OCI-LY7 (cell line): Measurements from ENCODE around the gene IL22RA2. TPM values are rescaled to one million over a fixed set of nuclear protein-coding genes. Genes with fewer than 3 reads are reported as not detected.

Source experiments
- BruUV-seq: library from RNA; stranded (reverse); fragments of 400-500 nt; replicated peaks from 2 replicates; lab custom pipeline; 2021; lab: Mats Ljungman, UMichigan
- CTCF ChIA-PET: fragments of 300-600 bp; sonication (Branson Sonifier 250); formaldehyde crosslinking; loops from one replicate; lab custom pipeline; 2022; ENCODE audit warnings: antibody characterized with exemption; ENCODE audit not compliant: unreplicated experiment; lab: Charles Lee
- POLR2A ChIA-PET: fragments of 300-600 bp; sonication (Branson Sonifier 250); formaldehyde crosslinking; loops from one replicate; lab custom pipeline; 2022; ENCODE audit warnings: antibody characterized with exemption; lab: Charles Lee
- DNase-seq: peaks from one replicate; pipeline ENCODE4 v3.0.0-alpha.2; 2015; ENCODE audit warnings: low spot score
- H2AFZ ChIP-seq: fragments of 200-600 bp; sonication (generic), shearing (Covaris generic); 2 replicates; pipeline ENCODE4 v1.6.1; 2014; ENCODE audit warnings: mild to moderate bottlenecking, antibody characterized with exemption, low read length, moderate library complexity
- H3K27ac ChIP-seq: fragments of 200-600 bp; sonication (generic); 2 replicates; pipeline ENCODE4 v1.5.1; 2014; ENCODE audit warnings: mixed run types, low read depth, mild to moderate bottlenecking, moderate library complexity, low read length, inconsistent platforms; ENCODE audit not compliant: poor library complexity, severe bottlenecking
- H3K36me3 ChIP-seq: fragments of 200-600 bp; sonication (generic); 2 replicates; pipeline ENCODE4 v1.6.1; 2014; ENCODE audit warnings: mild to moderate bottlenecking, antibody characterized with exemption, low read length, moderate library complexity, mixed read lengths; ENCODE audit not compliant: insufficient read depth
- H3K4me1 ChIP-seq: fragments of 200-600 bp; sonication (generic); 2 replicates; pipeline ENCODE4 v1.5.1; 2014; ENCODE audit warnings: mild to moderate bottlenecking, low read length; ENCODE audit not compliant: insufficient read depth, poor library complexity, severe bottlenecking
- H3K4me2 ChIP-seq: fragments of 200-600 bp; sonication (generic); 2 replicates; pipeline ENCODE4 v1.6.1; 2014; ENCODE audit warnings: mild to moderate bottlenecking, low read length
- H3K4me3 ChIP-seq: fragments of 200-600 bp; sonication (generic); 2 replicates; pipeline ENCODE4 v1.5.1; 2014; ENCODE audit warnings: mild to moderate bottlenecking, low read depth, low read length; ENCODE audit not compliant: poor library complexity, severe bottlenecking
- H3K79me2 ChIP-seq: fragments of 200-600 bp; sonication (generic); 2 replicates; pipeline ENCODE4 v1.6.1; 2016; ENCODE audit warnings: low read depth, mild to moderate bottlenecking, low read length, moderate library complexity, mixed read lengths; ENCODE audit not compliant: insufficient read depth
- H3K9me2 ChIP-seq: fragments of 200-600 bp; sonication (generic); 2 replicates; pipeline ENCODE4 v1.6.1; 2016; ENCODE audit warnings: mild to moderate bottlenecking, low read length, mixed read lengths; ENCODE audit not compliant: insufficient read depth
- H3K9me3 ChIP-seq: fragments of 200-600 bp; sonication (generic); 2 replicates; pipeline ENCODE4 v1.6.1; 2014; ENCODE audit warnings: mild to moderate bottlenecking, mixed run types, low read length, mixed read lengths
- H4K20me1 ChIP-seq: fragments of 200-600 bp; sonication (generic); 2 replicates; pipeline ENCODE4 v1.6.1; 2014; ENCODE audit warnings: mild to moderate bottlenecking, antibody characterized with exemption, low read length, moderate library complexity, mixed read lengths; ENCODE audit not compliant: insufficient read depth
- CTCF ChIP-seq: fragments of 200-600 bp; sonication (generic); conservative IDR thresholded peaks from 2 replicates; pipeline ENCODE4 v1.5.1; 2014; ENCODE audit warnings: mild to moderate bottlenecking, antibody characterized with exemption, low read length, moderate library complexity, mixed read lengths
- EZH2phosphoT487 ChIP-seq: fragments of 200-600 bp; sonication (generic); IDR thresholded peaks from 2 replicates; pipeline ENCODE4 v1.6.1; 2018; ENCODE audit warnings: low read depth, borderline replicate concordance, mild to moderate bottlenecking, mixed run types, antibody characterized with exemption, low read length, moderate library complexity, mixed read lengths
- intact Hi-C: fragments of 100-400 bp; cut with micrococcal nuclease; formaldehyde crosslinking; loops from one replicate; pipeline ENCODE4 v1.10.0; 2022; ENCODE audit not compliant: unreplicated experiment
- total RNA-seq, 2 experiments: library from RNA; depleted of rRNA in 1 of 2; stranded (reverse); fragments of >200 nt in 1 of 2; shearing (Covaris generic) in 1 of 2; gene quantifications; 2 replicates each; pipeline ENCODE4 v1.2.3, GENCODE V29; 2014 to 2022

The IL22RA2 gene
- total RNA-seq, 2 experiments from 2014 or later, result not detected

GRCh38 chr6:137166247-137167098, 7.0 kb downstream of the IL22RA2 start:
- Histone ChIP-seq H3K4me3 (no peak overlapping the region), H2AFZ (peak overlapping the region; percentile 36; the same call in 1 of the 2 replicates), H3K27ac (no peak overlapping the region), H3K9me2 (no peaks in the 10 kb centered on the region), H3K4me1 (peaks cover 15% of the 10 kb centered on the region), H3K79me2 (no peaks in the 10 kb centered on the region), H3K36me3 (no peaks in the 10 kb centered on the region; the same call in 1 of the 2 replicates), H4K20me1 (no peaks in the 10 kb centered on the region), H3K4me2 (no peak overlapping the region), H3K9me3 (peaks cover 29% of the 10 kb centered on the region)
- ChIA-PET POLR2A (interaction anchor here (0.7 to 2.1 kb wide), 7 partner anchors 11 to 81 kb away, joined by 3 to 8 read pairs (median 3); no protein-coding TSS in a partner anchor), CTCF (interaction anchor here (0.9 to 2.9 kb wide), 2 partner anchors 73 to 83 kb away, joined by 3 to 34 read pairs; no protein-coding TSS in a partner anchor)
- TF ChIP-seq EZH2phosphoT487 (no peak), CTCF (no peak; the same call in 1 of the 2 replicates)
- intact Hi-C loops, result loop anchor here (1.0 to 5.0 kb wide), 3 partner anchors 72 to 146 kb away; no protein-coding TSS in a partner anchor
- no peak for DNase-seq
- no TSS peak for BruUV-seq

- Histone ChIP-seq H3K9me3 (peaks cover 29% of the 10 kb centered on the region), H2AFZ (peak overlapping the region; percentile 52; the same call in 1 of the 2 replicates), H3K4me2 (peak overlapping the region; percentile 1; the same call in 1 of the 2 replicates), H3K9me2 (no peaks in the 10 kb centered on the region), H4K20me1 (no peaks in the 10 kb centered on the region), H3K79me2 (no peaks in the 10 kb centered on the region), H3K36me3 (no peaks in the 10 kb centered on the region; the same call in 1 of the 2 replicates), H3K4me3 (no peak overlapping the region), H3K4me1 (peaks cover 15% of the 10 kb centered on the region), H3K27ac (no peak overlapping the region)
- no TSS peak for BruUV-seq
- peak; percentile 79 for DNase-seq
- POLR2A ChIA-PET, result interaction anchor here (0.6 to 2.1 kb wide), 8 partner anchors 16 to 643 kb away, joined by 3 to 8 read pairs (median 3); no protein-coding TSS in a partner anchor
- intact Hi-C loops, result loop anchor here (1.0 to 5.0 kb wide), 3 partner anchors 71 to 147 kb away; no protein-coding TSS in a partner anchor
- TF ChIP-seq CTCF (peak; percentile 87), EZH2phosphoT487 (no peak)
- CTCF ChIA-PET, result interaction anchor here (0.9 to 2.9 kb wide), 2 partner anchors 72 to 82 kb away, joined by 3 to 34 read pairs; no protein-coding TSS in a partner anchor
These were observed 7.8 kb downstream of the IL22RA2 start for GRCh38 chr6:137165375-137166246.
